ENCODE measurements around the gene TTC7B.

TTC7B gene

GRCh38 chr14:90741682-90741946, 74.6 kb downstream of the TTC7B start:
- no peak for DNase-seq (ENCODE audit: low read depth in 2 of 2)

GRCh38 chr14:90740946-90741681, 75.1 kb downstream of the TTC7B start:
- no peak for DNase-seq (ENCODE audit: low read depth in 2 of 2)

- DNase-seq (ENCODE audit: low read depth in 2 of 2) = no peak
Observed at GRCh38 chr14:90740081-90740480, 76.1 kb downstream of the TTC7B start.

- DNase-seq (ENCODE audit: low read depth in 2 of 2) = no peak
Observed at GRCh38 chr14:90739318-90740068, 76.7 kb downstream of the TTC7B start.

- no peak for DNase-seq (ENCODE audit: low read depth in 2 of 2)
Observed at GRCh38 chr14:90733139-90733808, 83.0 kb downstream of the TTC7B start.

- no peak for DNase-seq (ENCODE audit: low read depth in 2 of 2)
Observed at GRCh38 chr14:90732718-90733117, 83.5 kb downstream of the TTC7B start.

GRCh38 chr14:90732139-90732538, 84.1 kb downstream of the TTC7B start:
- no peak for DNase-seq (ENCODE audit: low read depth in 2 of 2)

GRCh38 chr14:90731487-90731886, 84.7 kb downstream of the TTC7B start:
- DNase-seq (ENCODE audit: low read depth in 2 of 2) = no peak

GRCh38 chr14:90730206-90730766, 85.9 kb downstream of the TTC7B start:
- no peak for DNase-seq (ENCODE audit: low read depth in 2 of 2)

- DNase-seq (ENCODE audit: low read depth in 2 of 2) = no peak
Observed at GRCh38 chr14:90728951-90729350, 87.3 kb downstream of the TTC7B start.

- no peak for DNase-seq (ENCODE audit: low read depth in 2 of 2)
Observed at GRCh38 chr14:90727082-90727481, 89.1 kb downstream of the TTC7B start.

- DNase-seq (ENCODE audit: low read depth in 2 of 2) = peak; percentile 31 to 33
Observed at GRCh38 chr14:90726656-90727055, 89.6 kb downstream of the TTC7B start.

GRCh38 chr14:90724866-90725265, 91.4 kb downstream of the TTC7B start:
- no peak for DNase-seq (ENCODE audit: low read depth in 2 of 2)

GRCh38 chr14:90722590-90722989, 93.6 kb downstream of the TTC7B start:
- DNase-seq (ENCODE audit: low read depth in 2 of 2) = no peak

GRCh38 chr14:90721619-90722305, 94.5 kb downstream of the TTC7B start:
- DNase-seq (ENCODE audit: low read depth in 2 of 2) = no peak

GRCh38 chr14:90720832-90721231, 95.4 kb downstream of the TTC7B start:
- DNase-seq (ENCODE audit: low read depth in 2 of 2) = no peak

- DNase-seq (ENCODE audit: low read depth in 2 of 2) = no peak
Observed at GRCh38 chr14:90720336-90720735, 95.9 kb downstream of the TTC7B start.

GRCh38 chr14:90717916-90718315, 98.3 kb downstream of the TTC7B start:
- peak; percentile 47 for DNase-seq (ENCODE audit: low read depth in 2 of 2)

- DNase-seq (ENCODE audit: low read depth in 2 of 2) = no peak
Observed at GRCh38 chr14:90715993-90716392, 100.2 kb downstream of the TTC7B start.

- no peak for DNase-seq (ENCODE audit: low read depth in 2 of 2)
Observed at GRCh38 chr14:90715495-90715894, 100.7 kb downstream of the TTC7B start.

- DNase-seq (ENCODE audit: low read depth in 2 of 2) = no peak
Observed at GRCh38 chr14:90714811-90715210, 101.4 kb downstream of the TTC7B start.

- DNase-seq (ENCODE audit: low read depth in 2 of 2) = no peak
Observed at GRCh38 chr14:90704738-90705392, 111.4 kb downstream of the TTC7B start.
